ENCODE data around the gene MAPK8IP3.

The MAPK8IP3 gene, protein sequence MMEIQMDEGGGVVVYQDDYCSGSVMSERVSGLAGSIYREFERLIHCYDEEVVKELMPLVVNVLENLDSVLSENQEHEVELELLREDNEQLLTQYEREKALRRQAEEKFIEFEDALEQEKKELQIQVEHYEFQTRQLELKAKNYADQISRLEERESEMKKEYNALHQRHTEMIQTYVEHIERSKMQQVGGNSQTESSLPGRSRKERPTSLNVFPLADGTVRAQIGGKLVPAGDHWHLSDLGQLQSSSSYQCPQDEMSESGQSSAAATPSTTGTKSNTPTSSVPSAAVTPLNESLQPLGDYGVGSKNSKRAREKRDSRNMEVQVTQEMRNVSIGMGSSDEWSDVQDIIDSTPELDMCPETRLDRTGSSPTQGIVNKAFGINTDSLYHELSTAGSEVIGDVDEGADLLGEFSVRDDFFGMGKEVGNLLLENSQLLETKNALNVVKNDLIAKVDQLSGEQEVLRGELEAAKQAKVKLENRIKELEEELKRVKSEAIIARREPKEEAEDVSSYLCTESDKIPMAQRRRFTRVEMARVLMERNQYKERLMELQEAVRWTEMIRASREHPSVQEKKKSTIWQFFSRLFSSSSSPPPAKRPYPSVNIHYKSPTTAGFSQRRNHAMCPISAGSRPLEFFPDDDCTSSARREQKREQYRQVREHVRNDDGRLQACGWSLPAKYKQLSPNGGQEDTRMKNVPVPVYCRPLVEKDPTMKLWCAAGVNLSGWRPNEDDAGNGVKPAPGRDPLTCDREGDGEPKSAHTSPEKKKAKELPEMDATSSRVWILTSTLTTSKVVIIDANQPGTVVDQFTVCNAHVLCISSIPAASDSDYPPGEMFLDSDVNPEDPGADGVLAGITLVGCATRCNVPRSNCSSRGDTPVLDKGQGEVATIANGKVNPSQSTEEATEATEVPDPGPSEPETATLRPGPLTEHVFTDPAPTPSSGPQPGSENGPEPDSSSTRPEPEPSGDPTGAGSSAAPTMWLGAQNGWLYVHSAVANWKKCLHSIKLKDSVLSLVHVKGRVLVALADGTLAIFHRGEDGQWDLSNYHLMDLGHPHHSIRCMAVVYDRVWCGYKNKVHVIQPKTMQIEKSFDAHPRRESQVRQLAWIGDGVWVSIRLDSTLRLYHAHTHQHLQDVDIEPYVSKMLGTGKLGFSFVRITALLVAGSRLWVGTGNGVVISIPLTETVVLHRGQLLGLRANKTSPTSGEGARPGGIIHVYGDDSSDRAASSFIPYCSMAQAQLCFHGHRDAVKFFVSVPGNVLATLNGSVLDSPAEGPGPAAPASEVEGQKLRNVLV (N-terminal part only)

DNA sequence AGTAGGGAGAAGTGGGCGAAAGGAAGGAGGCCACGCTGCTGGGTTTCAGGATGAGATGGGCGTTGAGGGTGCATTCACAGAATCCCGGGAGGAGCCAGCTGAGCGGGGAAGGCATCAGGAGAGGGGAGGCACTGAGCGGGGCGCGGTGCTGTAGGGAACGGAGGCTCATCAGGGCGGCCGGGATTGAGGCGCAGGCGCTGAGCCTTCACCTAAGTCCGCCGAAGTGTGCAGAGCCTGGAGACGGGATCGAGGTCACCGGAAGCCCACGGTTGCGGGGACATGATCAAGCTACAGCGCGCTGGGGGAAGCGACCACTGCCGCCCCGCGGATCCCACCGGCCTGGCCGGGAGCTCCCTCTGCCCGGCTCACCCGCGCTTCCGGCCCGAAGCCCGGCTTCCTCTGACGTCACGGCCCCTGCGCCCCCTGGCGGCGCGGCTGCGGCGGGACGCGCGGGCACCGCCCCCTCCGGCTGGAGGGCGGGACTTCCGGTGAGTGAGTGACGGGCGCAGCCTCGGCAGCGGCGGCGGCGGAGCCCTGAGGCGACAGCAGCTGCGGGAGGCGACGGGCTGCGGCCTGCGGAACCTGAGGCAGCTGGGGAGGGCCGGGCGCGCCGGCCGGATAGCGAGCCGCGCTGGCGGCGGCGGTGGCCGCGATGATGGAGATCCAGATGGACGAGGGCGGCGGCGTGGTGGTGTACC, at the start of gene MAPK8IP3:
TSS of gene MAPK8IP3 (plus strand) at position 508 of the 698 bp plus-strand sequence. CDS start at position 653, 145 bp downstream.
- DNase-seq, result peak; percentile 87 to 98 (median 94)

DNA sequence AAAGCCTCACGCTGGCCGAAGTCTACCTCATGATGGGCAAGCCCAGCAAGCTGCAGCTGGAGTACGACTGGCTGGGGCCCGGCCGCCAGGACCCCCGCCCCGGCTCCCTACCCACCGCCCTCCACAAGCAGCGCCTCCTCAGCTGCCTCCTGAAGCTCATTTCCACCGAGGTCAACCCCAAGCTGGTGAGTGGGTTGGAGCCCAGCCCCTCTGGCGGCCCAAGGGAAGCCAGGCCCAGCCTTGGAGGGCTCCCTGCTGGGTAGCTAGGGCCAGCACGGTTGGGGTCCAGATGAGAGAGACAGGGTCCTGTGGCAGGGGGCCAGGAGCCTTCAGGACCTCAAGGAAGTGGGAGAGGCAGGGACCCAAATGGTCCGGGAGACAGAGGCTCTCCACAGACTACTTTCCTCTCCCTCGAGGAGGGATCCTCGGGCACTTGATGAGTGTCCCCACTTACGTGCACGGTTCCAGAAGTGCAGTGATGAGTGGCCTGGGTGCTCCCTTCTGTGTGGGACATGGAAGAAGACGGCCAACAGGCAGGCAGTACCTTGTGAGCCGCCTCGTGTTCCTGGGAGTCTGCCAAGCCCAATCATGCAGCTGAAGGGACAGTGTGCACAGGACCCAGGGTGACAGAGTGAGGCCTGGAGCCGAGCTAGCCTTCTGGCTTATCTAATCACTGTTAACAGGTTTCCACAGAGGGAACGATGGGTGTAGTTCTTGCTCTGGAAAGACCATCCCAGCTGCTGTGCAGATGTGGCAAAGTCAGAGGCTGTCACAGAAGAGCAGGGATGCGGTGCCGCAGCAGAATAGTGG, 49.0 kb upstream of the MAPK8IP3 start:
- DNase-seq, result no peak

DNA sequence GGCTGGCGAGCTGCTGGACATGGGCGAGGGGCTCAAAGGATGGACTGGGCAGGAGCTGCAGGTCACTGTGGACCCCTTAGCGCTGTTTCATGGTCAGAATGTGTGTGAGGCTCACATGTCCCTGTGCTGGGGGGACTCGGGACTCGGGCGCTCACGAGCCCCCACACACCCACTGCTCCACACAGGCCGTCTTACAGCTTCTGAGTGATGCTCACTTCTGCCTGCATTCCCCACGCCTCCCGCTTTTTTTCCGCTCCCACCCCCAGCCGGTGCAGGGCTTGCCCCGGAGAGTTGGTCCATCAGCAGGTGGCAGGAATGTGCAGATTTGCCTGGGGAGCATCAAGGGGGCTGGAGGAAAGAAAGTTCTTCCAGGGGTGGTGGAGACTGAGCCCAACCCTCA, 48.2 kb upstream of the MAPK8IP3 start:
- no peak for DNase-seq

DNA sequence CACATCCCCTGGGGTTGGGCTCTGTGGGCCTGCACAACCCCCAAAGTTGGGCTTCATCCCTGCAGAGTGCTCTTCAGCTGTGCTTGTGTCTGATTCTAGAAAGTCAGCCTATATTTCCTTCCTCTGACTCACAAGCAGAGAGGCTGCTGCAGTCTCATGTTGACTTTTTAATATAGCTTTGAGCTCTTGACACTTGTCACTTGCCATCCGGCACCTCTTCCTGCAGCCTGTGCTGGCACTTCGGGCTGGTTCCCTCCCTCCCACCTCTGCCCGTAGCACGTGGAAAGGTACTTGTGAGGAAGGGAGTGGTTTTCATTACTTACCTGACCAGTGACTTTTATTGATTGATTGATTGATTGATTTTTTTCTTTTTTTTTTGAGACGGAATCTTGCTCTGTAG, 47.0 kb upstream of the MAPK8IP3 start:
- no peak for DNase-seq

DNA sequence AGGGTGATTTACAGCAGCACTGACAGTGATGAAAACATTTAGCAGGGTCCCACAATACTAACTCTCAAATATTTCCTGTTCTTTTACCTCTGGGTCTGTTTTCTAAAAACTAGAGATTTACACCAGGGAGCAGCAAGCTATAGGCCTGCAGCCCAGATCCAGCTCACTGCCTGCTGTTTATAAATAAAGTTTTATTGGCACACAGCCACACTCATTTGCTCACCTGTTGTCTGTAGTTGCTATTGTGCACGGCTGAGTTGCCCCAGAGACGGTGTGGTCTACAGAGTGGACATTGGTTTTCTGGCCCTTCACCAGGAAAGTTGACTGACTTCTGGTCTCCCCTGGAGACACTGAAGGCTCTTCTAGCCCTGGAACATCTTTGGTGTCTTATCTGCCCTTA, 44.2 kb upstream of the MAPK8IP3 start:
- no peak for DNase-seq

DNA sequence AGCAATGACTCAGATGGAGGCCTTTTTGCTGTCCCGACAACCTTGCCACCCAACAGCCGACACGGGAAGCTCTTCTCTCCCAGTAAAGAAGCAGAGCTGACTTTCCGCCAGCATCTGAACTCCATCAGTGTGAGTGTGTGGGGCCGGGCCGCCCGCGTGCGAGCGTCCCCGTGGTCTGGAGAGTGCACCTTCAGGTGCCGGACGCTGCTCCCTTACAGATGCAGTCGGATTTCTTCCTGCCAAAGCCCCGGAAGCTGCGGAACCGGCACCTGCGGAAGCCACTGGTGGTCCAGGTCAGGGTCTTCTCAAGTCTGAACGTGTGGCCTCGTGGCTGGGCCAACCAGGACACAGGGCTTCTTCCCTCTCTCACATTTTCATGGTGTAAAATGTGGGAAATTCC, 43.5 kb upstream of the MAPK8IP3 start:
- DNase-seq, result no peak

DNA sequence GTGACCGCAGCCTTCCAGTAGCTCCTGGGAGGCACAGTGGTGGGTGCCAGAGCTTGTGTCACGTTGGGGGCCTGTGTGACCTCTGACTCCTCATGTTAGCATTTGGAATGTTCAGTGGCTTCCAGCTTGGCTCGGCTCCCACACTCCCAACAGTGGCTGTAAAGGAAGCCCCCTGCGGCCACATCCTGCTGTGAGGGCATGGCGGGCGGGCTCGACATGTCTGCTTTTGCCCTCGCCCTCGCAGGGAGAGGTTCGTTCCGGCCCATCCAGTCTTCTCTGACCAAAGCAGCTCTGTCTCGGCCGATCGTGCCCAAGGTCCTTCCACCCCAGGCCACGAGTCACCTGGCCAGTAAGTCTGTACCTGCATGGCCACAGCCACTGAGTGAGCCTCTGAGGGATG, 40.2 kb upstream of the MAPK8IP3 start:
- DNase-seq, result no peak

DNA sequence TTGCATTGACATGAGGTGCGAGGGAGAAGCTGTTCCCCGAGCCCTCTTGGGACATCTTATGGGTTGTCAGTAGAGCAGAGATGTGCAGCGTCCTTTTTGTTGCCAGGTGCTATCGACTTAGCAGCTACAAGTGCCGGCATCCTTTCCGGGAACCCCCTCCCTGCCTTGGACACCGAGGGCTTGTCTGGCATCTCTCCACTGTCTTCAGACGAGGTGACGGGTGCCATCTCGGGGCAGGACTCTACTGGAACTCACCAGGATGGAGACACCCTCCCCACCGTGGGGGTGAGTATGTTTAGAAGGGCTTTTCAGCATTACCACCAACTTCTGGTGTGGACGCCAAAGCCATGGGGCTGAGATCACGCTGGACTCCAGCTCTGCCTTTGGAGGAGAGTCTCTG, 39.7 kb upstream of the MAPK8IP3 start:
- no peak for DNase-seq

DNA sequence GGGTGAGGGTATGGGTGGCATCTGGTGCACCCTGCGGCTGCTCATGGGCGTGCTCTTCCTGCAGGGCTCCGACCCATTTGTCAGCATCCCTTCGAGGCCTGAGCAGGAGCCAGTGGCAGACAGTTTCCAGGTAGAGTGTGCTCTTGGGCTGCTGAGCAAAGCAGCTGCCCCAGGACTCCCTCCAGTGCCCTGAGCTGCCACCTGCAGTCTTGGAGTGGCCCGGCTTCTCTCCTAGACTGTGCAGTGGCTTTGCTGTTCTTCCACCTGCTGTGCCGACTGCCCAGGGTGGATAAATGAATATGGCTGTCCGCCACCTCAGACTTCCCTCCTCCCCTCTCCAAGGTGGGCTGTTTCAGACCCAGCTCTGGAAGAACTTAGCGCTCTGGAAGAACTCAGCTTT, 38.7 kb upstream of the MAPK8IP3 start:
- no peak for DNase-seq

DNA sequence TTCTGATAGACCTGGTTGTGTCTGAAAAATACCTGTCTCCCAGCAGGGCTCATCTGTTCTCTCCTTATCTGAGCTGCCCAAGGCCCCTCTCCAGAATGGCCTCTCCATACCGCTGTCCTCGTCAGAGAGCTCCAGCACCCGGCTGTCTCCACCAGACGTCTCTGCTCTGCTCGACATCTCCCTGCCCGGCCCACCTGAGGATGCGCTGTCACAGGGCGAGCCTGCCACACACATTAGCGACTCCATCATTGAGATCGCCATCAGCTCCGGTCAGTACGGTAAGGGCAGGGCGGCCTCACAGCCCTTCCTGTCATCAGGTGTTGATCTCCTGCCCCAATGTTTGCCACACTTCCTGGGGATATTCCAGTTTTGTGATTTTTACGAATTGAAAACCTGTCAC, 38.1 kb upstream of the MAPK8IP3 start:
- DNase-seq, result no peak

DNA sequence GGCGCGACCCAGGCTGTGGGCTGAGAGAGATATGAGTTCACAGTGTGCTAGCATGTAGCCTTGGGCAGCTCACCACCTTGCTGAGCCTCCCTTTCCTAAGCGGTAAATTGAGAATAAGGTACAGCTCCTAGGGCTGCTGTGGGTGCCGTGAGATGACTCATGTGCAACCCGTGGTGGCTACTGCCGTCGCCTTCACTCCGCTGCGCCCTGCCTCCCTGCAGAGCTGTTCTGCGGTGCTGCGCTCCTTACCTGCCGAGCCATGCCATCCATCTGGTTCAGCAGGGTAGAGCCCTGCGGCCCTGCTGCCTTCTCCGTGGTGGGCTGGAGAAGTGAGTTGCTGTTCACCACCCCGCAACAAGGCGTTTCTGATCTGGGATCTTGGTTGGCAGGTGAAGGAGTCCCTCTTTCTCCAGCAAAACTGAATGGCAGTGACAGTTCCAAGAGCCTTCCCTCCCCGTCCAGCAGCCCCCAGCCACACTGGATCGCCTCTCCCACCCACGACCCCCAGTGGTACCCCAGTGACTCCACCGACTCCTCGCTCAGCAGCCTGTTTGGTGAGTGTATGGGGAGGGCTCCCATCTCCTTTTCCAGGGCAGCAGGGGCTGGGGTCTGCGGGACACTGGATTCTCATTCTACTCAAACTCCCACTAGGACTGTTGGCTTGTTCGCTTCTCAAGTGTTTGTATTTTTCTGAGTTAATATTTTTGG, 37.2 kb upstream of the MAPK8IP3 start:
- DNase-seq, result no peak

DNA sequence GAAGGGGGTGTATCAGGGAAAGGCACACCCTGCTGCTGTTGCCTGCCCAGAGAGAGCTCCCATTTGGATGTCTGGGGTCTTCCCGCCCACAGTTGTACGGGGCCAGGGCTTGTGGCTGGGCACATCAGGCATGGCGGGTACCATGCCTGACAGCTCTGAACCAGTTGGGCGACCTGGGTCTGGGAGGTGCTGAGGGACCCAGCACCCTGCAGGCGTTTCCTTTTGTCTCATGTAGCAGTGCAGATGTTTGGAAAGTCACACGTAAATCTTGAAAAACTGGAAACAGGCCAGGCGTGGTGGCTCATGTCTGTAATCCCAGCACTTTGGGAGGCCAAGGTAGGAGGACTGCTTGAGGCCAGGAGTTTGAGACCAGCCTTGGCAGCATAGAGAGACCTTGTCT, 36.3 kb upstream of the MAPK8IP3 start:
- DNase-seq, result no peak

DNA sequence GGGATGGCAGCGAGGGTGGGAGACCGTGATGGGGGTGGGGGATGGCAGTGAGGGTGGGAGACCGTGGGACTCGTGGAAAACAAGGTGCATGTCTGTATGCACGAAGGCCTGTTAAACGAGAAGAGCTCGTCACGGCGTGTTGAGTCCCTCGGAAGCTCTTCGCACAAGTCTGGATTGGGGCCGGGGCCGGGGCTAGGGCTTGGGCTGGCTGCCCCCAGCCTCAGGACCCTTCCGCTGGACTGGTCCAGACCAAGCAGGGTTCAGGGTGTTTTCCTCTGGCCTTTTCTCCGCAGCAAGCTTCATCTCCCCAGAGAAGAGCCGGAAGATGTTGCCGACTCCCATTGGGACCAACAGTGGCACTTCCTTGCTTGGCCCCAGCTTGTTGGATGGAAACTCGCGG, 35.6 kb upstream of the MAPK8IP3 start:
- DNase-seq, result no peak

DNA sequence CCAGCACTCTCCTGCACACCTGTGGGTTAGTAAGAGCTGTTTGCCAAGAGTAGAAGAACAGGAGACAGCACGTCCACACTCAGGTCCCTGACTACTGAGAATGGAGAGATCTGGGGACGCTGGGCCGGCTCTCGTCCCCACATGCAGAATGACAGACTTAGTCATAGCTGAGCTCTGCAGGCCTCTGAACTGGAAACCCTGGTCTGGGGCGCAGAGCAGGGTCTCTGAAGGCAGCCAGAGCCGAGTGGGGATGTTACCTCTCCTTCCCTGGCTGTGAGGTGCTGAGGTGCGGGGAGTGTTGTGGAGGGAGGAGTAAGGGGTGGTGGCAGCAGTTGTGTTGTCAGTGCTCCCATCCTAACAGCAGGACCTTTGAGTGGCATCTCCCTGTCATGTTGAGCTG, 35.1 kb upstream of the MAPK8IP3 start:
- no peak for DNase-seq

DNA sequence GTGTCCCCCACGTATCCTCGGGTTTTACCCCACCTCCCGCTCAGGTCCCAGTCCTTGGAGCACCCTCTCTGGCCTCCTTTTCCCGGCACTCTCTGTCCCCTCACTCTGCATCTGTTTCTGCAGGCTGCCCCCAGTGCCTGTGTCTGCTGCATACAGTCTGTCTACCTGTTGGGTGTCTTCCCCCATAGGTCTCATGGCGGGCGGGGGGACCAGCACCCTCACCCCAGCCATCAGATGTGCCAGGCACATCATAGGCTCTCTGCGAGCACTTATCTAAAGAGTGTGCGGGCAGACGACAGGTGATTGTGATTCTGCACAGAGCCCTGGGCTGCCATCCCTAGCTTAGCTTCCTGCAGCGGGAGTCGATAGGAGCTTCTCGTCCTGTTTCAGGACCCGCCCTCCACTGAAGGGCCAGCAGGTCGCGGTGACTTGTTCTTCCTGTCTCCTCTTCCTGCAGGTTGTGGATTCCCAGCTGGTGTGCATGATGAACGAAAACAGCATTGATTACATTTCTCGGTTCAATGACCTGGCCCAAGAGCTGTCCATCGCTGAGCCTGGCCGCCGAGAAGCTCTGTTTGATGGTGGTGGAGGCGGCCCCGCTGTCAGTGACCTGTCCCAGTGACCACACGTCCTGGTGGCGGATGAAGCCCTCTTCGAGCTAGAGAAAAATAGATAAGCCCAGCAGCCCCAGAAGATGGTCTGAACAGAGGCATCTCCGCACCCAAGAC, 32.4 kb upstream of the MAPK8IP3 start:
- no peak for DNase-seq

DNA sequence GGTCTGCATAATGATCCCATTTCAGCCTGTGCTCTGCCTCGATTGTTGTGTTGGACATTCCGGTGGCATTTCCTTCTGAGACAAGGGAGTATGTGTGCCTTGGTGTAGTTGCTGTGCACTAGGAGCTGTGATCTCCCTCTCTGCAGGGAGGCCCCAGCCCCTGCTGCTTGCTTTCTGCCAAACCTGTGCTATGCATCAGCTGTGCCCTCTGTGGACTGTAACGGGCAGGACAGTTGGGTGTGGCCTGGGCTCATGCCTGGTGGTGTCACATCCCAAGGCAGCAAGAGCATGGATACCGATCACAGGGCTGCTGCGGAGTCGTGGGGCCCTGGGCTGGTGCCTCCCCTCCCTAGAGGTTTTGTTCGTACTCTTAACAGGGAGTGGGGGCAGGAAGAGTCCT, 31.7 kb upstream of the MAPK8IP3 start:
- no peak for DNase-seq

DNA sequence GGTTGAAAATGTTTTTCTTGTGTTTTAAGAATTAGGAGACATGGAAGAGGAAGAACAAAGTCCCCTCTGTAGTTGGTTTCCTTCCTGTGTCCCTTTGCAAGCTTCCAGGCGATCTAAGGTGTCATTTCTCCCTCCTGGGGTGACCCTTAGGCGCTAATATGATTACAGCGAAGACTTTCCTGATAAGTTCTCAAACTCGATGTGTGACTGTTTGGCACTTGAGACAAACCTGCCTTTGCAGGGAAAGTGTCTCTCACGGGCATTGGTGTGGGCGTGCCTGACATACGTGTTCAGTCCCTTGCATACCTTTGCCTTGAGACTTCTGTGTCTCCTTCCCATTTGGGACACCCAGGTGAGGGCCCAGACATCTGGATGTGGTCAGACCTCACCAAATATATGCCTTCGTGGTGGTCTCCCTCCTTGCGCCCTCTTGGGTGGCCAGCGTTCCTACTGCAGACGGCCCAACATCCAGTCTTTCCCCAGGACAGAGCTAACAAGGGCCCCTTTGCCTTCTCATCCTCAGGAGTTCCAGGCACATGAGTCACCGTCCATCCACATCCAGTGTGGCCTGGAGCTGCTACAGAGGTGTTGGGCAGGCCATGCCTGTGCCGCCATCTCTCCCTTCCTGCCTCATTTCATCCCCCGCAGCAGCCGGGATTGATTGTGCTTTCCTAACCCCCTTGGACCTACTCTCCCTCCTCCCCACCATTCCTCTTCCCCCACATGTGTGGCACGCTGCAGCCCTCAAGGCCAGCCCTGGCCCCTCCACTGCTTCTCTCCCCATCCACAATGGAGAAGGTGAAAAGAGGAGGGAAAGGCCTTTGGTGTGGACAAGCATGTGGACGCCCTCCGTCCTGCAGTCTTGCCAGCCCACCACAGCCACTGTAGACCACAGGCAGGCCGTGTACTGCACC, 31.0 kb upstream of the MAPK8IP3 start:
- DNase-seq, result no peak

DNA sequence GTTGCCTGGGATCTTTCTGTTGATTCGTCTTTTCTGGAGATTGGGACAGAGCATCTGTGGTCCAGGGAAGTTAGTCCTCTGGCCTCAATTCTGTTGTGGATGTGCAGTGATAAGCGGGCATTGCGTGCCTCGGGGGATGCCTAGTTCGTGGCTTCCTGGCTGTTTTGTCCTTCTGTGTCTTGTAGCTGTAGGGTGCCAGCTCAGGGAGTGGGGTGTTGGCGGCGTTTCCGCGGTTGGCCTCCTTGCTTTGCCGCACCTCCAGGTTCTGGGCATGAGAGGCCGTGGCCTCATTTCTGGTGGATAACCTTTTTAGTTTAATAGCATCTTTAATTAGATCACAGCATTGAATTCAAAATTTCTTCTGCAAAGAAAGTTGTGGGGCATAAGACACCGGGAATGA, 29.3 kb upstream of the MAPK8IP3 start:
- no peak for DNase-seq

DNA sequence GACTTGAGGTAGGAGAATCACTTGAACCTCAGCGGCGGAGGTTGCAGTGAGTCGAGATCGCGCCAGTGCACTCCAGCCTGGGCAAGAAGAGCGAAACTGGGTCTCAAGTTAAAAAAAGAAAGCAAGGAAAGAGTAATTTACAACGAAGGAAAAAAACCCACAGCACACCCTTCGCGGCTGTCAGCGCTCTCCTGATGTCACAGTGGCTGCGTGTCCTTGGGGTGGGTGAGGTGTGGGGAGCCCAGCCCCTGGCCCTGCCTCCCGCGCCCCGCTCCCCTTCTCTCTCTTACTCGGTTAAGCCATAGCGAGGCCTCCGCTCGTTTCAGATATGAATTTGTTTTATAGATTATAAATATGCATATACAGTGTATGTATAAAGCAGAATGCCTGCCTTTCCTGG, 28.7 kb upstream of the MAPK8IP3 start:
- DNase-seq, result peak in 1 of 6 experiments; percentile 16
